Stomach (tissue), 9 donors: ENCODE measurements around the gene DCTN2. TPM values are rescaled to one million over a fixed set of nuclear protein-coding genes. Genes with fewer than 3 reads are reported as not detected.
A peak's percentile ranks its signal among the peaks of the same experiment; 100 is the strongest.

ENCODE experiments used
- DNase-seq, 2 donors: peaks; one replicate each; pipeline versions ENCODE4 v3.0.0 to v3.0.0-alpha.2; 2013 to 2019
- H3K27ac ChIP-seq, 5 donors: fragments of 200-600 bp in 4 of 5; sonication (generic) in 4 of 5; one replicate each; pipeline ENCODE4 v1.5.1; 2013 to 2019; ENCODE audit warnings: mild to moderate bottlenecking in 1 of 5, moderate library complexity in 1 of 5
- H3K27me3 ChIP-seq, 3 donors: fragments of 200-600 bp; sonication (generic); one replicate each; pipeline ENCODE4 v1.5.1; 2017 to 2019; ENCODE audit warnings: mixed run types in 1 of 3
- H3K36me3 ChIP-seq, 4 donors: fragments of 200-600 bp; sonication (generic); 1 replicate in 3 of 4; 2 replicates in 1 of 4; pipeline ENCODE4 v1.5.1; 2016 to 2019
- H3K4me1 ChIP-seq, 4 donors: fragments of 200-600 bp; sonication (generic); one replicate each; pipeline ENCODE4 v1.5.1; 2016 to 2019
- H3K4me3 ChIP-seq, 4 donors: fragments of 200-600 bp; sonication (generic) in 3 of 4; one replicate each; pipeline ENCODE4 v1.5.1; 2016 to 2019; ENCODE audit warnings: mild to moderate bottlenecking in 1 of 4
- H3K9me3 ChIP-seq, 4 donors: fragments of 200-600 bp; sonication (generic); one replicate each; pipeline ENCODE4 v1.5.1; 2016 to 2019
- CTCF ChIP-seq, 7 experiments: fragments of 450-650 bp in 4 of 7; fragments of 200-600 bp in 3 of 7; sonication (generic) in 3 of 7; IDR thresholded peaks; one replicate each; pipeline ENCODE4 v1.5.1; 2016 to 2019; ENCODE audit warnings: antibody characterized with exemption in 7 of 7, control low read depth in 2 of 7, mild to moderate bottlenecking in 1 of 7
- EP300 ChIP-seq: sonication (generic); formaldehyde crosslinking; IDR thresholded peaks from one replicate; pipeline ENCODE4 v1.6.1; 2017; ENCODE audit warnings: antibody characterized with exemption
- POLR2A ChIP-seq, 4 donors: fragments of 450-650 bp; IDR thresholded peaks; one replicate each; pipeline ENCODE4 v1.6.1; 2016; ENCODE audit warnings: antibody characterized with exemption in 4 of 4, control low read depth in 2 of 4, mild to moderate bottlenecking in 1 of 4, moderate library complexity in 1 of 4
- POLR2AphosphoS5 ChIP-seq, 3 donors: sonication (generic); formaldehyde crosslinking; IDR thresholded peaks; one replicate each; pipeline ENCODE4 v1.6.1; 2016; ENCODE audit warnings: antibody characterized with exemption in 3 of 3
- WGBS, 5 donors: extraction: QIAGEN DNeasy Blood & Tissue Kit in 3 of 5; methylation state at CpG; one replicate each; pipeline versions ENCODE4 v1.1.5 to v1.1.7; 2013 to 2018; 5-methylcytosine and 5-hydroxymethylcytosine counted together
- intact Hi-C: fragments of 100-400 bp; cut with DNase I; formaldehyde crosslinking; loops from one replicate; pipeline ENCODE4 v1.15.1; 2023; ENCODE audit warnings: low total_unique reads
- polyA plus RNA-seq, 3 donors: library from polyadenylated mRNA; stranded (reverse); fragments of 200-250 nt; gene quantifications; one replicate each; pipeline ENCODE4 v1.2.3, GENCODE V29; 2013
- total RNA-seq, 5 donors: library from RNA; depleted of rRNA; stranded (reverse); fragments of >200 nt; gene quantifications; one replicate each; pipeline versions ENCODE4 v1.1.0 to v1.2.3, GENCODE V29; 2014 to 2016
- donor health status: healthy with polysubstance abuse.
- donor health status: Bipolar disorder and iron deficiency.
- donor health status: healthy.

The DCTN2 gene
- total and polyA plus RNA-seq, 8 donors = 28.6 to 177 (median 106) TPM

GRCh38 chr12:57523706-57524614 lies 23.0 kb downstream of the DCTN2 start:
- Histone ChIP-seq H3K27ac (peak overlapping the region; percentile 95 to 99 (median 99)), H3K4me3 (peak overlapping the region; percentile 58 to 85 (median 74)), H3K27me3 (no peaks in the 10 kb centered on the region), H3K9me3 (no peaks in the 10 kb centered on the region), H3K36me3 (peaks cover 44 to 49% (median 48%) of the 10 kb centered on the region in 4 donors), H3K4me1 (peaks cover 40 to 67% (median 57%) of the 10 kb centered on the region in 4 donors)
- DNase-seq = peak in 1 of 2 donors; percentile 35
- TF ChIP-seq POLR2AphosphoS5 (IDR thresholded peaks at IDR 0.05) (no peak), CTCF (IDR thresholded peaks at IDR 0.05) (no peak), POLR2A (IDR thresholded peaks at IDR 0.05) (no peak), EP300 (no peak)
- intact Hi-C loops = no loop called here
- 37 to 53% (median 42%) methylated on average over 13 to 14 of the region's 14 CpGs for WGBS, 5 donors

DNA sequence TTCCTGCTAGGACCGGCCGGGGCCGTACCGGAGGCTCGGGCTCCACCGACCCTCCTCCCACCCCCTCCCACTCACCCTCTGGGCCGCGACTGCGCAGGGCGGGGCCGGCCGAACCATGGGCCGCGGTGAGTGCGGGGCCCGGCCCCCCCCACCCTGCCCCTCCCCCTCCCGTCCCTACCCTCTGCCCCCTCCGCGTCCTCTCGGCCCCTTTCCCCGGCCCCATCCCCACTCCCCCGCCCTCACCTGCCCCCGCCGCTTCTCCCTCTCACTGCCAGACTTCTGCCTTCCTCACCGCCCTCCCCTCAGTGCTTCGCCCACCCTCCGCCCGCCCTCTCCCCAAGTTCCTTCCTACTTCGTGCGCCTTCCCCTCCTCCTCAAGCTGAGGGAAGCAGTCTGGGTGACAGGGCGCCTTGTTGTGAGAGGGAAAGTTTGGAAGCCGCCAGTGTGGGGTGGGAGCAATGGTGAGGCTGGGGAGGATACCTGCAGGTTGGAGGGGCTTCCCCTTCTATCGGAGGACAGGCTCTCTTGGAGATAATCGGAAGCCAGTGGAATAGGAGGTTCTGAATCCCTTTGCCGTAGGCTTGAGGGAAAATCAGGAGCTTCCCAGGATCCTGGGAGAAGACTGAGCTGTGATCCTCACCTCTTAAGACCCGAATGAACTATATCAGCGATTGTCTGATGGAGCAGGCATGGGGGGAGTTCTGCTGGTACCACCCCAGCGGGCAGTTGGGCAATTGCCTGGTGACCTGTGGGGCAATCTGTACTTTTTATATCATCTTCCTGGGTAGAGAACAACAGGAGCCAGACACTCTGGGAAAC lies 23.9 kb downstream of the DCTN2 start:
- peak; percentile 48 to 92 for DNase-seq
- H3K27me3 ChIP-seq = no peaks in the 10 kb centered on the region
- TF ChIP-seq POLR2A (IDR thresholded peaks at IDR 0.05) (no peak), CTCF (IDR thresholded peaks at IDR 0.05) (no peak), POLR2AphosphoS5 (IDR thresholded peaks at IDR 0.05) (no peak), EP300 (no peak)
- intact Hi-C loops = no loop called here
- peaks cover 36 to 42% (median 40%) of the 10 kb centered on the region in 4 donors for H3K36me3 ChIP-seq
- whole genome bisulfite sequencing, 5 donors = 0 to 1% (median 1%) methylated on average over 17 to 32 of the region's 38 CpGs
- peak overlapping the region; percentile 58 to 85 (median 74) for H3K4me3 ChIP-seq
- peaks cover 49 to 76% (median 65%) of the 10 kb centered on the region in 4 donors for H3K4me1 ChIP-seq
- peak overlapping the region; percentile 95 to 99 (median 99) for H3K27ac ChIP-seq
- H3K9me3 ChIP-seq = no peaks in the 10 kb centered on the region

- no peak for TF ChIP-seq POLR2A (IDR thresholded peaks at IDR 0.05)
- TF ChIP-seq POLR2AphosphoS5 (IDR thresholded peaks at IDR 0.05) = peak; percentile 56 to 84 (median 74)
- TF ChIP-seq CTCF (IDR thresholded peaks at IDR 0.05) = no peak
- peak; percentile 2 for TF ChIP-seq EP300
- DNase-seq = peak; percentile 94 to 97
- Histone ChIP-seq H3K9me3 (no peaks in the 10 kb centered on the region), H3K4me1 (peaks cover 57 to 84% (median 74%) of the 10 kb centered on the region in 4 donors), H3K36me3 (peaks cover 36 to 42% (median 39%) of the 10 kb centered on the region in 4 donors), H3K27ac (peak within 1 kb of the TSS; percentile 95 to 99 (median 99)), H3K27me3 (no peaks in the 10 kb centered on the region), H3K4me3 (peak within 1 kb of the TSS; percentile 58 to 85 (median 74))
- intact Hi-C loops = no loop called here
- 0 to 2% (median 1%) methylated on average over 25 to 57 of the region's 57 CpGs for WGBS, 5 donors
Observed at GRCh38 chr12:57522011-57522886, 24.7 kb downstream of the DCTN2 start, which contains the start of gene MBD6. TSS of gene MBD6 (plus strand) at chr12:57522824. CDS start at chr12:57524304, 1,480 bp downstream.
